ENCODE measurements around the gene MPRIP. TPM values are rescaled to one million over a fixed set of nuclear protein-coding genes. Genes with fewer than 3 reads are reported as not detected.

MPRIP gene
- total and polyA plus RNA-seq, 2 donors (not counting 1 experiment from before 2014, with no cell fraction given): 130 to 299 TPM

DNA sequence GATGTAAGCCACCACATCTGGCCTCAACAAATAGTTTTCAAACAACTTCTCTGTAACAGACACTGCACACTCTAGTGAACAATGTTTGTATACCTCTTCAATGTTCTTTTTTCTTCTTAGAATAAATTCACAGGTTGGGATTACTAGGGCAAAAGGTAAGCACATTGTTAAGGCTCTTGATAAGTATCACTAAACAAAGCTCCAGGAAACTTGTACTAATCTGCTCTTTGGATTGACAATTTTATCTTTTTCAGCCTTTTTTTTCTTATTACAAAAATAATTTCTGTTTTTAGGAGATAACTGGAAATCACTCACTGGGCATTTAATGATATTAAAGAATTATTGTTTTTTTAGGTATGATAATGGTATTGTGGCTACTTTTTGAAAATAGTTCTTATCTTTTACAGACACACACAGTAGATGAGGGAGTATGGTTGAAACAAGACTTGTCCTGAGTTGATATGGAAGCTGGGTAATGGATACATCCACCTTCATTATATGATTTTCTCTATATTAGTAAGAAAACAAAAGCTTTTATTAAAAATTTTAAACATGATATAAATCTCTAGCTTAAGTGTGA is 7.7 kb upstream of the MPRIP start:
- POLR2A ChIA-PET: no interaction called here

DNA sequence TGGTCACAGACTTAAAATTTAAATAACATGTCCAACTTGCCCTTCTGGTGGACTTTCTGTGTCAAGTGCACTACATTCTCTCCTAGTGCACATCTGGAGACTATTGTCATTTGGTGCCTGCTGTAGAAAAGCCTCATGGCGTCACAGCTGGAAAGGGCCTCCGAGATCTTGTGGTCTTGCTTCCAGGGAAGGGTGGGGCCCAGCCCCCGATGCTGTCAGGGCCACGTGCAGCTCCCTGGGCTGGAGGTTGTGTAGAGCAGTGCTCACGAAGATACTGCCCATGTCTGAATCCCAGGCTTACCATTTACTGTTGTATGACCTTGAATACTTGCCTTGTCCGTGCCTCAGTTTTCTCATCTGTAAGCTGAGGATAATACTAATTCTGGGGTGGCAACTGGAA is 6.8 kb upstream of the MPRIP start:
- CTCF ChIA-PET: interaction anchor here (1.2 to 2.0 kb wide), 2 partner anchors 13 to 46 kb away, joined by 3 to 4 read pairs; no protein-coding TSS in a partner anchor
- Mint-ChIP-seq H3K9me3 (ENCODE audit: insufficient read depth) (no peaks in the 10 kb centered on the region), H3K27ac (no peak overlapping the region), H3K27me3 (no peaks in the 10 kb centered on the region), H3K4me1 (peaks cover 16% of the 10 kb centered on the region), H3K4me3 (no peak overlapping the region)
- H3K36me3 ChIP-seq (replicated peaks in 1 of 2; ENCODE audit: control extremely low read depth in 1 of 2, control insufficient read depth in 1 of 2, extremely low read depth in 1 of 2, insufficient read depth in 2 of 2, low read length in 1 of 2): no peaks in the 10 kb centered on the region
- TF ChIP-seq, protein P1, sequence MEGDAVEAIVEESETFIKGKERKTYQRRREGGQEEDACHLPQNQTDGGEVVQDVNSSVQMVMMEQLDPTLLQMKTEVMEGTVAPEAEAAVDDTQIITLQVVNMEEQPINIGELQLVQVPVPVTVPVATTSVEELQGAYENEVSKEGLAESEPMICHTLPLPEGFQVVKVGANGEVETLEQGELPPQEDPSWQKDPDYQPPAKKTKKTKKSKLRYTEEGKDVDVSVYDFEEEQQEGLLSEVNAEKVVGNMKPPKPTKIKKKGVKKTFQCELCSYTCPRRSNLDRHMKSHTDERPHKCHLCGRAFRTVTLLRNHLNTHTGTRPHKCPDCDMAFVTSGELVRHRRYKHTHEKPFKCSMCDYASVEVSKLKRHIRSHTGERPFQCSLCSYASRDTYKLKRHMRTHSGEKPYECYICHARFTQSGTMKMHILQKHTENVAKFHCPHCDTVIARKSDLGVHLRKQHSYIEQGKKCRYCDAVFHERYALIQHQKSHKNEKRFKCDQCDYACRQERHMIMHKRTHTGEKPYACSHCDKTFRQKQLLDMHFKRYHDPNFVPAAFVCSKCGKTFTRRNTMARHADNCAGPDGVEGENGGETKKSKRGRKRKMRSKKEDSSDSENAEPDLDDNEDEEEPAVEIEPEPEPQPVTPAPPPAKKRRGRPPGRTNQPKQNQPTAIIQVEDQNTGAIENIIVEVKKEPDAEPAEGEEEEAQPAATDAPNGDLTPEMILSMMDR (IDR thresholded peaks at IDR 0.05): no peak
- TF ChIP-seq EZH2 (IDR thresholded peaks at IDR 0.05; ENCODE audit: borderline replicate concordance, insufficient read depth, low read depth, low read length, poor library complexity, severe bottlenecking): no peak
- no peak overlapping the region for H3K9ac ChIP-seq (ENCODE audit: low read length)
- DNase-seq: no peak
- ATAC-seq (ENCODE audit: low read depth): no peak
- peaks cover 4% of the 10 kb centered on the region for H3K79me2 ChIP-seq (ENCODE audit: control insufficient read depth, insufficient read depth, low read length)
- intact Hi-C loops (cut with micrococcal nuclease): no loop called here
- no peak overlapping the region for H3K4me3 ChIP-seq (ENCODE audit: control extremely low read depth in 1 of 5, extremely low read depth in 1 of 5, insufficient read depth in 1 of 5, low read depth in 2 of 5, low read length in 4 of 5)
- H3K4me1 ChIP-seq (ENCODE audit: control insufficient read depth in 2 of 2, insufficient read depth in 2 of 2, low read length in 2 of 2): peaks cover 12 to 13% of the 10 kb centered on the region in 2 donors
- H3K4me2 ChIP-seq (replicated peaks; ENCODE audit: low read depth, low read length, poor library complexity, severe bottlenecking): no peak overlapping the region
- H3K27me3 ChIP-seq (replicated peaks in 1 of 4; ENCODE audit: control extremely low read depth in 1 of 4, control insufficient read depth in 3 of 4, insufficient read depth in 4 of 4, low read length in 3 of 4): no peaks in the 10 kb centered on the region
- no peaks in the 10 kb centered on the region for H4K20me1 ChIP-seq (ENCODE audit: control insufficient read depth, insufficient read depth, low read length, poor library complexity, severe bottlenecking)
- H2AFZ ChIP-seq (ENCODE audit: insufficient read depth, low read depth, low read length, poor library complexity, severe bottlenecking): no peak overlapping the region
- POLR2A ChIA-PET: no interaction called here
- H3K9me3 ChIP-seq (ENCODE audit: control extremely low read depth in 1 of 3, control insufficient read depth in 2 of 3, insufficient read depth in 1 of 3, low read length in 2 of 3): no peaks in the 10 kb centered on the region
- no peak overlapping the region for H3K27ac ChIP-seq (ENCODE audit: low read length in 2 of 2)
- WGBS (ENCODE audit: insufficient coverage): 30% methylated on average over 5 of the region's 6 CpGs

More for the DNA sequence above, 7.7 kb upstream of the MPRIP start:
- H3K27me3 ChIP-seq (replicated peaks in 1 of 4; ENCODE audit: control extremely low read depth in 1 of 4, control insufficient read depth in 3 of 4, insufficient read depth in 4 of 4, low read length in 3 of 4): peaks cover 0 to 3% (median 0%) of the 10 kb centered on the region in 4 experiments
- intact Hi-C loops (cut with micrococcal nuclease): no loop called here
- H3K4me2 ChIP-seq (replicated peaks; ENCODE audit: low read depth, low read length, poor library complexity, severe bottlenecking): no peak overlapping the region
- H3K9me3 ChIP-seq (ENCODE audit: control extremely low read depth in 1 of 3, control insufficient read depth in 2 of 3, insufficient read depth in 1 of 3, low read length in 2 of 3): no peaks in the 10 kb centered on the region
- ATAC-seq (ENCODE audit: low read depth) (no peak), DNase-seq (no peak)
- H3K4me1 ChIP-seq (ENCODE audit: control insufficient read depth in 2 of 2, insufficient read depth in 2 of 2, low read length in 2 of 2): peaks cover 21% of the 10 kb centered on the region in 2 donors
- H3K36me3 ChIP-seq (replicated peaks in 1 of 2; ENCODE audit: control extremely low read depth in 1 of 2, control insufficient read depth in 1 of 2, extremely low read depth in 1 of 2, insufficient read depth in 2 of 2, low read length in 1 of 2): no peaks in the 10 kb centered on the region
- no peaks in the 10 kb centered on the region for H4K20me1 ChIP-seq (ENCODE audit: control insufficient read depth, insufficient read depth, low read length, poor library complexity, severe bottlenecking)
- no peak overlapping the region for H3K27ac ChIP-seq (ENCODE audit: low read length in 2 of 2)
- no peak overlapping the region for H3K9ac ChIP-seq (ENCODE audit: low read length)
- CTCF ChIA-PET: interaction anchor here (1.2 to 2.0 kb wide), 2 partner anchors 13 to 45 kb away, joined by 3 to 4 read pairs; no protein-coding TSS in a partner anchor
- H3K79me2 ChIP-seq (ENCODE audit: control insufficient read depth, insufficient read depth, low read length): peaks cover 7% of the 10 kb centered on the region
- peaks cover 25% of the 10 kb centered on the region for H3K4me1 Mint-ChIP-seq
- H3K4me3 ChIP-seq (ENCODE audit: control extremely low read depth in 1 of 5, extremely low read depth in 1 of 5, insufficient read depth in 1 of 5, low read depth in 2 of 5, low read length in 4 of 5): no peak overlapping the region
- H3K4me3 Mint-ChIP-seq: no peak overlapping the region
- H3K27me3 Mint-ChIP-seq: no peaks in the 10 kb centered on the region
- TF ChIP-seq, protein P1 (IDR thresholded peaks at IDR 0.05): no peak
- TF ChIP-seq EZH2 (IDR thresholded peaks at IDR 0.05; ENCODE audit: borderline replicate concordance, insufficient read depth, low read depth, low read length, poor library complexity, severe bottlenecking): no peak
- no peak overlapping the region for H3K27ac Mint-ChIP-seq
- no peak overlapping the region for H2AFZ ChIP-seq (ENCODE audit: insufficient read depth, low read depth, low read length, poor library complexity, severe bottlenecking)
- no peaks in the 10 kb centered on the region for H3K9me3 Mint-ChIP-seq (ENCODE audit: insufficient read depth)
